Activated CD8-positive, alpha-beta T cell treated with anti-CD3 and anti-CD28 coated beads for 36 hours (primary cell): ENCODE data around the gene DLG5. TPM values are rescaled to one million over a fixed set of nuclear protein-coding genes. Genes with fewer than 3 reads are reported as not detected.
A peak's percentile ranks its signal among the peaks of the same experiment; 100 is the strongest.

Experiments
- ATAC-seq: fragments of 200-7000 bp; cut with Tn5 transposase; one replicate; pipeline ENCODE4 v1.10.0; 2021; ENCODE audit warnings: mild to moderate bottlenecking, moderate library complexity
- CTCF ChIA-PET: fragments of 350-600 bp; sonication (Branson Sonifier 250); formaldehyde crosslinking; loops from one replicate; lab custom pipeline; 2021; ENCODE audit warnings: antibody characterized with exemption; lab: Charles Lee
- POLR2A ChIA-PET: fragments of 350-600 bp; sonication (Branson Sonifier 250); formaldehyde crosslinking; loops from one replicate; lab custom pipeline; 2021; ENCODE audit warnings: antibody characterized with exemption; lab: Charles Lee
- DNase-seq: peaks from one replicate; pipeline ENCODE4 v3.0.0-alpha.2; 2020
- H3K27ac Mint-ChIP-seq: one replicate; pipeline ENCODE4 v1.8.0; 2021; ENCODE audit warnings: mild to moderate bottlenecking, mixed read lengths
- H3K27me3 Mint-ChIP-seq: one replicate; pipeline ENCODE4 v1.8.0; 2021; ENCODE audit warnings: mixed read lengths
- H3K36me3 Mint-ChIP-seq: one replicate; pipeline ENCODE4 v1.8.0; 2021; ENCODE audit warnings: low read depth, mixed read lengths
- H3K4me1 Mint-ChIP-seq: one replicate; pipeline ENCODE4 v1.8.0; 2021; ENCODE audit warnings: low read depth, mixed read lengths
- H3K4me3 Mint-ChIP-seq: one replicate; pipeline ENCODE4 v1.8.0; 2021; ENCODE audit warnings: mild to moderate bottlenecking, moderate library complexity, mixed read lengths
- H3K9me3 Mint-ChIP-seq: one replicate; pipeline ENCODE4 v1.8.0; 2021; ENCODE audit warnings: mixed read lengths
- intact Hi-C: fragments of 100-400 bp; cut with micrococcal nuclease; formaldehyde crosslinking; loops from one replicate; pipeline ENCODE4 v1.10.0; 2022
- total RNA-seq, 2 experiments: library from RNA; stranded (reverse); gene quantifications; one replicate each; pipeline ENCODE4 v1.2.3, GENCODE V29; 2021
- TF ChIP-seq, protein P1 (sequence below): fragments of 200-600 bp; IDR thresholded peaks from one replicate; pipeline ENCODE4 v1.8.0; 2022; ENCODE audit warnings: antibody characterized with exemption, mild to moderate bottlenecking

The DLG5 gene
- total RNA-seq, 2 experiments from 2014 or later: 2.7 to 4.8 TPM

- DNase-seq (no peak), ATAC-seq (no peak)
- intact Hi-C loops: no loop called here
- Mint-ChIP-seq H3K4me1 (peaks cover 4% of the 10 kb centered on the region), H3K4me3 (no peak overlapping the region), H3K27me3 (no peaks in the 10 kb centered on the region), H3K9me3 (no peaks in the 10 kb centered on the region), H3K36me3 (no peaks in the 10 kb centered on the region), H3K27ac (no peak overlapping the region)
- TF ChIP-seq, protein P1, sequence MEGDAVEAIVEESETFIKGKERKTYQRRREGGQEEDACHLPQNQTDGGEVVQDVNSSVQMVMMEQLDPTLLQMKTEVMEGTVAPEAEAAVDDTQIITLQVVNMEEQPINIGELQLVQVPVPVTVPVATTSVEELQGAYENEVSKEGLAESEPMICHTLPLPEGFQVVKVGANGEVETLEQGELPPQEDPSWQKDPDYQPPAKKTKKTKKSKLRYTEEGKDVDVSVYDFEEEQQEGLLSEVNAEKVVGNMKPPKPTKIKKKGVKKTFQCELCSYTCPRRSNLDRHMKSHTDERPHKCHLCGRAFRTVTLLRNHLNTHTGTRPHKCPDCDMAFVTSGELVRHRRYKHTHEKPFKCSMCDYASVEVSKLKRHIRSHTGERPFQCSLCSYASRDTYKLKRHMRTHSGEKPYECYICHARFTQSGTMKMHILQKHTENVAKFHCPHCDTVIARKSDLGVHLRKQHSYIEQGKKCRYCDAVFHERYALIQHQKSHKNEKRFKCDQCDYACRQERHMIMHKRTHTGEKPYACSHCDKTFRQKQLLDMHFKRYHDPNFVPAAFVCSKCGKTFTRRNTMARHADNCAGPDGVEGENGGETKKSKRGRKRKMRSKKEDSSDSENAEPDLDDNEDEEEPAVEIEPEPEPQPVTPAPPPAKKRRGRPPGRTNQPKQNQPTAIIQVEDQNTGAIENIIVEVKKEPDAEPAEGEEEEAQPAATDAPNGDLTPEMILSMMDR: no peak
- POLR2A ChIA-PET: no interaction called here
- CTCF ChIA-PET: no interaction called here
These were observed 100.6 kb downstream of the DLG5 start for GRCh38 chr10:77825965-77826364.

DNA sequence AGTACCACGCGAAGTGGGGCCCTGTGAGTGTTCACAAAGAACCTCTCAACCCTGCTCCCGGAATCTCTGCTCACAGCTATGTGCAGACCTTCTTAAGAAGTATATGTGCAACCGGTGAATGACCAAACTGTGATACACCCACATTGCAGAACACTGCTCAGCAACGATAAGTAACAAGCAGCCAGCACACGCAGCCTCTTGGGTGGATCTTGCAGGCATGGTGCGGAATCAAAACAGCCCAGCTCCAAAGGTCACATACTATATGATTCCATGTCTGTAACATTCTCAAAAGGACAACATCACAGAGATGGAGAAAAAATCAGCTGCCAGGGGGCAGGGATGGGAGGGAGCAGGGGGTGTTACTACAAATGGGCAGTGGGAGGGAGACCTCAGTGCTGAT is 101.6 kb downstream of the DLG5 start:
- Mint-ChIP-seq H3K36me3 (no peaks in the 10 kb centered on the region), H3K4me3 (no peak overlapping the region), H3K27me3 (no peaks in the 10 kb centered on the region), H3K9me3 (no peaks in the 10 kb centered on the region), H3K4me1 (peaks cover 11% of the 10 kb centered on the region), H3K27ac (no peak overlapping the region)
- intact Hi-C loops: no loop called here
- POLR2A ChIA-PET: interaction anchor here (0.5 kb wide), 1 partner anchor 20 kb away, joined by 3 read pairs; no protein-coding TSS in a partner anchor
- TF ChIP-seq, protein P1: no peak
- no peak for DNase-seq
- no peak for ATAC-seq
- CTCF ChIA-PET: interaction anchor here (0.7 kb wide), 1 partner anchor 22 kb away, joined by 3 read pairs; no protein-coding TSS in a partner anchor

DNA sequence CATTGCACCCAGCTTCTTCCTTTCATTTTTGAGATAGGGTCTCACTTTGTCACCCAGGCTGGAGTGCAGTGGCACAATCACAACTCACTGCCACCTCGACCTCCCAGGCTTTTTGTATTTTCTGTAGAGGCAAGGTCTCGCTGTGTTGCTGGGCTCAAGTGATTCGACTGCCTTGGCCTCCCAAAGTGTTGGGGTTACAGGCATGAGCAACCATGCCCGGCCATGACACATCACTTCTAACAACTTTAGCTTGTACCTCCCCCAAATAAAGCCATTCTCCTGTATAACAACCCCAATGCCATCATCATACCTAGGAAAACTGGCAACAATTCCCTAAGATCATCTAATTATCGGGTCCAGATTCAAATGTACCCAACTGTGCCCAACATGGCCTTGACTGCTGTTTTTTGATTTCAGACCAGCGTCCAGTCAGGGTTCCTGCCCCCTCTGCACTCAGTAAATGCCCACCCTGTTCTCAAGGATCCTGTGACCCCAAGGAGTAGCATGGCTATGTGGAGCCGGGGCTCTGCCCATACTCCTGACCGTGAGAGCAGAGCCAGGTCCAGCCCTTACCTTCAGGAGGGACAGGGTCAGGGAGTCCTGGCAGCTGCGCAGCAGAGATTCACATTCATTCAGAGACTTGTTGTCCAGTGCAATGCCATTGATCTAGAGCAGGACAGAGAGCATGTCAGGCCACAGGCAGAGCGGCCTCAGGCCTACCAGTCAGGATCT is 102.6 kb downstream of the DLG5 start:
- Mint-ChIP-seq H3K36me3 (no peaks in the 10 kb centered on the region), H3K27ac (no peak overlapping the region), H3K4me3 (no peak overlapping the region), H3K9me3 (no peaks in the 10 kb centered on the region), H3K4me1 (peaks cover 11% of the 10 kb centered on the region), H3K27me3 (no peaks in the 10 kb centered on the region)
- no peak for ATAC-seq
- ChIA-PET CTCF (no interaction called here), POLR2A (interaction anchor here (0.5 kb wide), 2 partner anchors 21 to 1016 kb away, joined by 3 to 4 read pairs; no protein-coding TSS in a partner anchor)
- DNase-seq: no peak
- TF ChIP-seq, protein P1: no peak
- intact Hi-C loops: no loop called here

DNA sequence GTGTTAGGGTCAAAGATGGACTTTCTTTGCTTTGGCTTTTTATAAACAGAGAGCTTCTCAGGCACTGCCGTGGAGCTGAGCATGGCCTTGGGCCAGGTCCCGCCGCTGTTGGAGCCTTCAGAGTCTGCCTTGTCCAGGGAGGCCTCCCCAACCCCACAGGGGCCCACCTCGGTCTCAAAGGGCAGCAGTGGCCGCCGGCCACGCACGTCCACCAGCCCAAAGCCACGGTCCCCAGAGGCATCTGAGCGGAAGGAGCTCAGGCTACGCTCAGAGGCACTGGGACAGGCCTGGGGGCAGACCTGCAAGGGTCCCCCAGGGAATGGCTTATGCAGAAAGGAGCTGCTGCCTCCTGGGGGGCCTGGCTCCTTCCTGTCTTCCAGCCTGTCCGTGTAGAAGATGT is 105.0 kb downstream of the DLG5 start:
- DNase-seq (no peak), ATAC-seq (no peak)
- intact Hi-C loops: no loop called here
- TF ChIP-seq, protein P1: no peak
- POLR2A ChIA-PET: interaction anchor here (0.9 kb wide), 1 partner anchor 29 kb away, joined by 3 read pairs; no protein-coding TSS in a partner anchor
- CTCF ChIA-PET: interaction anchor here (1.0 kb wide), 1 partner anchor 16 kb away, joined by 3 read pairs; no protein-coding TSS in a partner anchor
- peaks cover 8% of the 10 kb centered on the region for H3K4me1 Mint-ChIP-seq
- H3K27me3 Mint-ChIP-seq: no peaks in the 10 kb centered on the region
- H3K9me3 Mint-ChIP-seq: no peaks in the 10 kb centered on the region
- H3K4me3 Mint-ChIP-seq: no peak overlapping the region
- no peak overlapping the region for H3K27ac Mint-ChIP-seq
- H3K36me3 Mint-ChIP-seq: no peaks in the 10 kb centered on the region

DNA sequence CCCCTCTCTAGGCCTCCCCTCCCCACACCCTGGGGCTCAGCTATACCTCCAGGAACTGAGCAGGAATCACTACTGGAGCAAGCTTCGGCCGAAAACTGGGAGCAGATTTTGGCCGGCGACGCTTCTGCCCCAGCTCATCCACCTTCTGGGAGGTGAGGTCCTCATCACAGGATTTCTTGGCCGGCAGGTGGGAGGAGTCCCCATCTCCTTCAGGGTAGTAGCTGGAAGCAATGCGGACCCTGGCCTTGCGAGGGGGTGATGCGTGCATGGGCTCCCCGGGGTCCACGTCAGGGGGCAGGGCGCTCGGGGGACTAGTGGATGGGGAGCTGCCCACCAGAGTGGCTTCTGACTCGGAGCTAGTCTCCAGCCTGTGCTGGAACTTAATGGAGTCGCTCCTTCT is 105.5 kb downstream of the DLG5 start:
- ATAC-seq: no peak
- Mint-ChIP-seq H3K27ac (peak overlapping the region; percentile 77), H3K36me3 (no peaks in the 10 kb centered on the region), H3K4me1 (peaks cover 8% of the 10 kb centered on the region), H3K27me3 (no peaks in the 10 kb centered on the region), H3K4me3 (no peak overlapping the region), H3K9me3 (no peaks in the 10 kb centered on the region)
- ChIA-PET CTCF (interaction anchor here (0.6 kb wide), 1 partner anchor 1685 kb away, joined by 3 read pairs; no protein-coding TSS in a partner anchor), POLR2A (no interaction called here)
- intact Hi-C loops: no loop called here
- TF ChIP-seq, protein P1: no peak
- no peak for DNase-seq
